Measurements from ENCODE around the gene CHN1. TPM values are rescaled to one million over a fixed set of nuclear protein-coding genes. Genes with fewer than 3 reads are reported as not detected.

CHN1 gene
- polyA plus RNA-seq, 3 donors = 19.9 to 27.8 (median 26.1) TPM

- no peak for DNase-seq
Measured at GRCh38 chr2:174787487-174788205, 217.5 kb downstream of the CHN1 start.

GRCh38 chr2:174786066-174786725 is 219.0 kb downstream of the CHN1 start:
- DNase-seq = no peak

- no peak for DNase-seq
Measured at GRCh38 chr2:174785481-174785880, 219.7 kb downstream of the CHN1 start.

- no peak for DNase-seq
Measured at GRCh38 chr2:174784909-174785308, 220.3 kb downstream of the CHN1 start.

GRCh38 chr2:174784316-174784715 is 220.9 kb downstream of the CHN1 start:
- no peak for DNase-seq

GRCh38 chr2:174781996-174782395 is 223.2 kb downstream of the CHN1 start:
- no peak for DNase-seq

- DNase-seq = no peak
Measured at GRCh38 chr2:174781298-174781697, 223.9 kb downstream of the CHN1 start.

GRCh38 chr2:174780856-174781255 is 224.3 kb downstream of the CHN1 start:
- DNase-seq = no peak

GRCh38 chr2:174780191-174780840 is 224.9 kb downstream of the CHN1 start:
- no peak for DNase-seq

GRCh38 chr2:174779361-174779928 is 225.7 kb downstream of the CHN1 start:
- DNase-seq = no peak

- DNase-seq = no peak
Measured at GRCh38 chr2:174778085-174778981, 226.8 kb downstream of the CHN1 start.

- no peak for DNase-seq
Measured at GRCh38 chr2:174777347-174778084, 227.7 kb downstream of the CHN1 start.

GRCh38 chr2:174776675-174777074 is 228.5 kb downstream of the CHN1 start:
- no peak for DNase-seq

- DNase-seq = no peak
Measured at GRCh38 chr2:174776223-174776622, 229.0 kb downstream of the CHN1 start.

- no peak for DNase-seq
Measured at GRCh38 chr2:174775571-174775980, 229.6 kb downstream of the CHN1 start.

- no peak for DNase-seq
Measured at GRCh38 chr2:174774886-174775285, 230.3 kb downstream of the CHN1 start.

- no peak for DNase-seq
Measured at GRCh38 chr2:174773215-174773614, 232.0 kb downstream of the CHN1 start.

GRCh38 chr2:174772472-174772801 is 232.7 kb downstream of the CHN1 start:
- no peak for DNase-seq

- peak; percentile 73 for DNase-seq
Measured at GRCh38 chr2:174771631-174772471, 233.3 kb downstream of the CHN1 start.

GRCh38 chr2:174771136-174771535 is 234.0 kb downstream of the CHN1 start:
- no peak for DNase-seq

Data from renal pelvis (tissue), 4 donors.